Heart left ventricle (tissue), 13 donors: ENCODE measurements around the gene HUNK.

Experiments used
- POLR2A ChIP-seq, 2 donors: fragments of 450-650 bp; IDR thresholded peaks; one replicate each; pipeline ENCODE4 v1.6.1; 2017; ENCODE audit warnings: antibody characterized with exemption in 2 of 2, mild to moderate bottlenecking in 2 of 2, moderate library complexity in 2 of 2
- TF ChIP-seq, protein P1 (sequence below), 12 donors: fragments of 200-600 bp; sonication (generic) in 4 of 12; IDR thresholded peaks; one replicate each; pipeline versions ENCODE4 v1.5.0 to v1.8.0; 2018 to 2022; ENCODE audit warnings: antibody characterized with exemption in 12 of 12, mild to moderate bottlenecking in 5 of 12
- donor health status: ischemic (EF 13 %, LVEDD 7.1; RV severe dilation, severe dysfunction).
- donor health status: DM: no; HTN: yes; CAD: no.
- donor health status: DM: no; HTN: no; CAD: no.
- donor health status: ischemic (EF 25% LVEDD 6.9; RV normal size, moderate dysfunction).
- donor health status: ischemic (EF 25% LVEDD 5.7; RV mildly dilated, moderate dysfunction).
- donor health status: ischemic (EF 35%, LVEDD 5.7; RV mildly dilated, moderate dysfunction).
- donor health status: nonischemic (EF 11% LVEDD 7.7; RV severe dilation, severe dysfunction).
- donor health status: DM: yes; HTN: yes; CAD: no.
- donor health status: PGD.
- donor health status: ischemic (EF 29% LVEDD 5.4; RV normal size, mild dysfunction).
- donor health status: nonischemic (EF 23%, LVEDD 6.1; RV moderate dilation, normal function).

DNA sequence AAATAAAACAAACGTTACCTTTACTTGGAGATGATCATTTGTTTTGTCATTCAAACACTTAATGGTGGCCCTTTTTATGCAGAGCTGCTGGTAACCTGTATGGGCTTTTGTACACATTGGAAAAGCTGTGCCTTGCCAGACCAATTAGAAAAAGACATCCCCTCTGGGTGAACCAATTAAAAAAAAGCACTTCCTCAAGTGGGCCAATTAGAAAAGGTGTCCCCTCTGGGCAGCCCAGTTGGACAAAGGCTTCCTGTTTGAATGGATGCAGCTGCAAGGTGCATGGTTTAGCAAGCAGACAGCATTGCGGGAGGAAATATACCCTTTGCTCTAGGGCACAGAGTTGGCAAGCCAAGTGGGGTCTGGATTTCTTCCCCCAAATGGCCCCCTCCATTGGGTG is 21.6 kb downstream of the HUNK start:
- TF ChIP-seq, protein P1, sequence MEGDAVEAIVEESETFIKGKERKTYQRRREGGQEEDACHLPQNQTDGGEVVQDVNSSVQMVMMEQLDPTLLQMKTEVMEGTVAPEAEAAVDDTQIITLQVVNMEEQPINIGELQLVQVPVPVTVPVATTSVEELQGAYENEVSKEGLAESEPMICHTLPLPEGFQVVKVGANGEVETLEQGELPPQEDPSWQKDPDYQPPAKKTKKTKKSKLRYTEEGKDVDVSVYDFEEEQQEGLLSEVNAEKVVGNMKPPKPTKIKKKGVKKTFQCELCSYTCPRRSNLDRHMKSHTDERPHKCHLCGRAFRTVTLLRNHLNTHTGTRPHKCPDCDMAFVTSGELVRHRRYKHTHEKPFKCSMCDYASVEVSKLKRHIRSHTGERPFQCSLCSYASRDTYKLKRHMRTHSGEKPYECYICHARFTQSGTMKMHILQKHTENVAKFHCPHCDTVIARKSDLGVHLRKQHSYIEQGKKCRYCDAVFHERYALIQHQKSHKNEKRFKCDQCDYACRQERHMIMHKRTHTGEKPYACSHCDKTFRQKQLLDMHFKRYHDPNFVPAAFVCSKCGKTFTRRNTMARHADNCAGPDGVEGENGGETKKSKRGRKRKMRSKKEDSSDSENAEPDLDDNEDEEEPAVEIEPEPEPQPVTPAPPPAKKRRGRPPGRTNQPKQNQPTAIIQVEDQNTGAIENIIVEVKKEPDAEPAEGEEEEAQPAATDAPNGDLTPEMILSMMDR (IDR thresholded peaks at IDR 0.05), result no peak
- TF ChIP-seq POLR2A (IDR thresholded peaks at IDR 0.05), result no peak
